Body of pancreas (tissue), 4 donors: ENCODE measurements around the gene LRP8.

ENCODE experiments used
- CTCF ChIP-seq, 7 experiments: fragments of 450-650 bp in 4 of 7; fragments of 200-600 bp in 3 of 7; sonication (generic) in 3 of 7; IDR thresholded peaks; one replicate each; pipeline ENCODE4 v1.5.1; 2016 to 2019; ENCODE audit warnings: antibody characterized with exemption in 7 of 7
- POLR2A ChIP-seq, 3 donors: fragments of 450-650 bp; IDR thresholded peaks; one replicate each; pipeline ENCODE4 v1.6.1; 2016; ENCODE audit warnings: antibody characterized with exemption in 3 of 3, mild to moderate bottlenecking in 2 of 3

DNA sequence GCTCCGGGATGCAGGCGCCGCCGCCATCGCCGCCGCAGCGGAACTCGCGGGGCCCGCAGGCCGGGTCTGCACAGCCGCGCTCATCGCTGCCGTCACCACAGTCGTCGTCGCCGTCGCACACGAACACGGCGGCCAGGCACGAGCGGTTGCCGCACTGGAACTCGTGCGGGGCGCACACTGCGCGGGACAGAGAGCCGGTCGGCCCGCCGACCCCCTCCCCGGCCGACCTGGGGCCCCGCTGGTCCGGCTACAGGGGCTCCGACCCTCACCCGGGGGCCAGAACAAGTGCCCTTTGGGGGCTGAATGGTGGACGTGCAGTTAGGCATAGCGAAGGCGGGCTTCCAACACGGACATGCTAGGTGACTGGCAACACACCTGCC, 51.0 kb downstream of the LRP8 start:
- no peak for TF ChIP-seq POLR2A (IDR thresholded peaks at IDR 0.05)
- TF ChIP-seq CTCF (IDR thresholded peaks at IDR 0.05), result no peak
